ENCODE data around the gene PKNOX2. TPM values are rescaled to one million over a fixed set of nuclear protein-coding genes. Genes with fewer than 3 reads are reported as not detected.

Gene PKNOX2
- total RNA-seq, 2 experiments from 2014 or later = not detected

- CTCF ChIA-PET (ENCODE audit: unreplicated experiment) = no interaction called here
- Histone ChIP-seq H3K4me1 (ENCODE audit: insufficient read depth, low read length, poor library complexity, severe bottlenecking) (no peaks in the 10 kb centered on the region), H3K4me2 (ENCODE audit: low read length) (no peak overlapping the region), H3K9me3 (ENCODE audit: low read length) (no peaks in the 10 kb centered on the region), H3K27ac (ENCODE audit: low read depth, low read length, poor library complexity, severe bottlenecking) (no peak overlapping the region), H3K4me3 (ENCODE audit: low read depth, low read length, poor library complexity, severe bottlenecking) (no peak overlapping the region), H2AFZ (ENCODE audit: low read length) (no peak overlapping the region), H3K79me2 (ENCODE audit: insufficient read depth, low read depth, low read length) (no peaks in the 10 kb centered on the region), H4K20me1 (ENCODE audit: insufficient read depth, low read length) (no peaks in the 10 kb centered on the region), H3K36me3 (ENCODE audit: insufficient read depth, low read length) (no peaks in the 10 kb centered on the region), H3K9me2 (ENCODE audit: insufficient read depth, low read length) (no peaks in the 10 kb centered on the region)
- no TSS peak for BruUV-seq (replicated peaks)
- TF ChIP-seq, protein P1, sequence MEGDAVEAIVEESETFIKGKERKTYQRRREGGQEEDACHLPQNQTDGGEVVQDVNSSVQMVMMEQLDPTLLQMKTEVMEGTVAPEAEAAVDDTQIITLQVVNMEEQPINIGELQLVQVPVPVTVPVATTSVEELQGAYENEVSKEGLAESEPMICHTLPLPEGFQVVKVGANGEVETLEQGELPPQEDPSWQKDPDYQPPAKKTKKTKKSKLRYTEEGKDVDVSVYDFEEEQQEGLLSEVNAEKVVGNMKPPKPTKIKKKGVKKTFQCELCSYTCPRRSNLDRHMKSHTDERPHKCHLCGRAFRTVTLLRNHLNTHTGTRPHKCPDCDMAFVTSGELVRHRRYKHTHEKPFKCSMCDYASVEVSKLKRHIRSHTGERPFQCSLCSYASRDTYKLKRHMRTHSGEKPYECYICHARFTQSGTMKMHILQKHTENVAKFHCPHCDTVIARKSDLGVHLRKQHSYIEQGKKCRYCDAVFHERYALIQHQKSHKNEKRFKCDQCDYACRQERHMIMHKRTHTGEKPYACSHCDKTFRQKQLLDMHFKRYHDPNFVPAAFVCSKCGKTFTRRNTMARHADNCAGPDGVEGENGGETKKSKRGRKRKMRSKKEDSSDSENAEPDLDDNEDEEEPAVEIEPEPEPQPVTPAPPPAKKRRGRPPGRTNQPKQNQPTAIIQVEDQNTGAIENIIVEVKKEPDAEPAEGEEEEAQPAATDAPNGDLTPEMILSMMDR (conservative IDR thresholded peaks at IDR 0.05; ENCODE audit: low read length) = no peak
- no peak for TF ChIP-seq EZH2phosphoT487 (IDR thresholded peaks at IDR 0.05; ENCODE audit: borderline replicate concordance, low read depth, low read length)
- DNase-seq (ENCODE audit: low spot score) = no peak
- intact Hi-C loops (cut with micrococcal nuclease; ENCODE audit: unreplicated experiment) = no loop called here
- POLR2A ChIA-PET = interaction anchor here (1.1 kb wide), 1 partner anchor 226 kb away, joined by 3 read pairs; no protein-coding TSS in a partner anchor
These were observed 11.5 kb downstream of the PKNOX2 start for GRCh38 chr11:125175896-125176575.

DNA sequence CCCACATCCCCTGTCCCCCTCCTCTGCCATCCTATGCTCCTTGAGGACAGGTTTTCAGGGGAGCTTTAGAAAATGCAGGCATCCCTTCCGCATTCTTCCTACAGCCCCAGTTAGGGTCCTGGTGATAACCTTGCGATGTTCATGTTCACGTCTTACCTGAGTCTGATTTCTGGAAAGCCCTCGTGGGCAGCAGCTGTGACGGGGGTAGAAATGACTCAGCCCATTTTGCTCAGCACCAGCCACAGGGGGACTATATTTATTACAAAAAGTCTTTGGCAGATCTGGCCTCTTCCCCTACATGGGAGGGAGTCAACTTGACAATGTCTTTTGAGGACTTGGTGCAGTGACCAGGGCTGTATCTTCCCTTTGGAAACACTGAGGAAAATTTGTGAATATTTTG lies 12.3 kb downstream of the PKNOX2 start:
- no peak overlapping the region for H3K4me2 ChIP-seq (ENCODE audit: low read length)
- H2AFZ ChIP-seq (ENCODE audit: low read length) = no peak overlapping the region
- H3K9me2 ChIP-seq (ENCODE audit: insufficient read depth, low read length) = no peaks in the 10 kb centered on the region
- no peaks in the 10 kb centered on the region for H3K79me2 ChIP-seq (ENCODE audit: insufficient read depth, low read depth, low read length)
- no peaks in the 10 kb centered on the region for H3K4me1 ChIP-seq (ENCODE audit: insufficient read depth, low read length, poor library complexity, severe bottlenecking)
- H3K4me3 ChIP-seq (ENCODE audit: low read depth, low read length, poor library complexity, severe bottlenecking) = no peak overlapping the region
- BruUV-seq (replicated peaks) = no TSS peak
- DNase-seq (ENCODE audit: low spot score) = no peak
- H4K20me1 ChIP-seq (ENCODE audit: insufficient read depth, low read length) = no peaks in the 10 kb centered on the region
- ChIA-PET CTCF (ENCODE audit: unreplicated experiment) (no interaction called here), POLR2A (no interaction called here)
- no peaks in the 10 kb centered on the region for H3K9me3 ChIP-seq (ENCODE audit: low read length)
- H3K36me3 ChIP-seq (ENCODE audit: insufficient read depth, low read length) = no peaks in the 10 kb centered on the region
- no peak overlapping the region for H3K27ac ChIP-seq (ENCODE audit: low read depth, low read length, poor library complexity, severe bottlenecking)
- TF ChIP-seq, protein P1 (conservative IDR thresholded peaks at IDR 0.05; ENCODE audit: low read length) = no peak
- no peak for TF ChIP-seq EZH2phosphoT487 (IDR thresholded peaks at IDR 0.05; ENCODE audit: borderline replicate concordance, low read depth, low read length)
- intact Hi-C loops (cut with micrococcal nuclease; ENCODE audit: unreplicated experiment) = no loop called here

DNA sequence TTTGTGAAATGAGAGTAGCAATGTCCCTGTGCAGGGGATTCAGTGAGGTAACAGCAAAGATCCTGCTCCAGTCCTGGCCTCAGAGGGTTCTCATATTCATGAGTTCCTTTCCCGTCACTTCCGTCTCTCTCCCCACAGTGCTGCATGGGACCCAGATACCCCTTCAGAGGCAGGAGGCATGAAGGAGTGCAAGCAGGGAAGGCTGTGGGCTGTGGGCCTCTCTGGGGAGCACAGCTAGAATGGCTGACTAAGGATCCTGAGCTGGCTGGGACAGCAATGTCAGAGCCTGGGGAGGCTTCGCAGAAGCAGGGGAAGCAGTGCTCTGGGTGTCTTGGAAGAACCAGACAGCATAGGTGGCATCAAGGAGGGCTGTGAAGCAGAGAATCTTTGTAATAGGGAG lies 13.0 kb downstream of the PKNOX2 start:
- H3K9me3 ChIP-seq (ENCODE audit: low read length) = no peaks in the 10 kb centered on the region
- no peak overlapping the region for H3K27ac ChIP-seq (ENCODE audit: low read depth, low read length, poor library complexity, severe bottlenecking)
- H3K4me2 ChIP-seq (ENCODE audit: low read length) = no peak overlapping the region
- H3K79me2 ChIP-seq (ENCODE audit: insufficient read depth, low read depth, low read length) = no peaks in the 10 kb centered on the region
- BruUV-seq (replicated peaks) = no TSS peak
- H3K9me2 ChIP-seq (ENCODE audit: insufficient read depth, low read length) = no peaks in the 10 kb centered on the region
- intact Hi-C loops (cut with micrococcal nuclease; ENCODE audit: unreplicated experiment) = no loop called here
- ChIA-PET POLR2A (no interaction called here), CTCF (ENCODE audit: unreplicated experiment) (no interaction called here)
- no peak overlapping the region for H2AFZ ChIP-seq (ENCODE audit: low read length)
- no peaks in the 10 kb centered on the region for H3K36me3 ChIP-seq (ENCODE audit: insufficient read depth, low read length)
- no peak for TF ChIP-seq EZH2phosphoT487 (IDR thresholded peaks at IDR 0.05; ENCODE audit: borderline replicate concordance, low read depth, low read length)
- TF ChIP-seq, protein P1 (conservative IDR thresholded peaks at IDR 0.05; ENCODE audit: low read length) = no peak
- no peaks in the 10 kb centered on the region for H3K4me1 ChIP-seq (ENCODE audit: insufficient read depth, low read length, poor library complexity, severe bottlenecking)
- H4K20me1 ChIP-seq (ENCODE audit: insufficient read depth, low read length) = no peaks in the 10 kb centered on the region
- DNase-seq (ENCODE audit: low spot score) = no peak
- H3K4me3 ChIP-seq (ENCODE audit: low read depth, low read length, poor library complexity, severe bottlenecking) = no peak overlapping the region

Data from OCI-LY7 (cell line).